ENCODE data around the gene HYAL3. TPM values are rescaled to one million over a fixed set of nuclear protein-coding genes. Genes with fewer than 3 reads are reported as not detected.

The HYAL3 gene
- total RNA-seq, 1 donor from 2014 or later, result 2.5 TPM

DNA sequence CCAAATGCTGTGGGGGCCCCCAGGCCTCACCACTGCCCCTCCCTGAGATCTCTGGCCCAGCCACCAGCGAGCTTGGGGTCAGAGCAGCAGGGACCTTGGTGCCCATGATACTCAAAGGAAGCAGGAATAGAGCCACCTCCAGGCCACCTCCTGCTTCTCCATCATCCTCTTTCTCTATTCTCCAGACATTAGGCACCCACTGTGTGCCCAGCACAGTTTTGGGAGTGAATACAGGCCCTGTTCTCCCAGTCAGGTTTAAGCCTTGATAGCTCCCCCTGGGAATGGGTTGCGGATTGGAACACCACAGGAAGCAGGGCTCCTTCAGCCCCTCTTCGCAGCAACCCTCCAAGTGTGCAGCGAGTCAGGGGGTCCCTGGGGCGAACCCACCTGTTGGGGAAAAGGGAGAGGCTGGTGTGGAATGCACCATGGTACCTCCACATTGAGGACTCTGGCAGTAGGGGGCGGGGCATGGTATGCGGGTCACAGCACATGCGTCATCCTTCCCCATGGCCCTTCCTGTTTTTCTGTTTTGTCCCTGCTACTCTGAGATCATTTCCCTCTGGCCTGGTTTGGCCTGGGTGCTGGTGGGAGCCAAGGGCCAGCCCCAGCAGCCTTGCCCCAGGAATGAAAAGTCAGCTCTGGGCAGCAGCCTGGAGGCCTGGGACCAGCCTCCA is 44.5 kb downstream of the HYAL3 start:
- TF ChIP-seq, protein P1, sequence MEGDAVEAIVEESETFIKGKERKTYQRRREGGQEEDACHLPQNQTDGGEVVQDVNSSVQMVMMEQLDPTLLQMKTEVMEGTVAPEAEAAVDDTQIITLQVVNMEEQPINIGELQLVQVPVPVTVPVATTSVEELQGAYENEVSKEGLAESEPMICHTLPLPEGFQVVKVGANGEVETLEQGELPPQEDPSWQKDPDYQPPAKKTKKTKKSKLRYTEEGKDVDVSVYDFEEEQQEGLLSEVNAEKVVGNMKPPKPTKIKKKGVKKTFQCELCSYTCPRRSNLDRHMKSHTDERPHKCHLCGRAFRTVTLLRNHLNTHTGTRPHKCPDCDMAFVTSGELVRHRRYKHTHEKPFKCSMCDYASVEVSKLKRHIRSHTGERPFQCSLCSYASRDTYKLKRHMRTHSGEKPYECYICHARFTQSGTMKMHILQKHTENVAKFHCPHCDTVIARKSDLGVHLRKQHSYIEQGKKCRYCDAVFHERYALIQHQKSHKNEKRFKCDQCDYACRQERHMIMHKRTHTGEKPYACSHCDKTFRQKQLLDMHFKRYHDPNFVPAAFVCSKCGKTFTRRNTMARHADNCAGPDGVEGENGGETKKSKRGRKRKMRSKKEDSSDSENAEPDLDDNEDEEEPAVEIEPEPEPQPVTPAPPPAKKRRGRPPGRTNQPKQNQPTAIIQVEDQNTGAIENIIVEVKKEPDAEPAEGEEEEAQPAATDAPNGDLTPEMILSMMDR (IDR thresholded peaks at IDR 0.05), result no peak
- Mint-ChIP-seq H3K4me1 (peaks cover 27% of the 10 kb centered on the region), H3K27me3 (no peaks in the 10 kb centered on the region), H3K9me3 (no peaks in the 10 kb centered on the region), H3K36me3 (ENCODE audit: low read depth) (peaks cover 77% of the 10 kb centered on the region), H3K4me3 (no peak overlapping the region), H3K27ac (no peak overlapping the region)
- DNase-seq, result no peak
- POLR2A ChIA-PET, result interaction anchor here (0.6 kb wide), 1 partner anchor 1198 kb away, joined by 3 read pairs; no protein-coding TSS in a partner anchor
- CTCF ChIA-PET, result interaction anchor here (2.6 kb wide), 1 partner anchor 8 kb away, joined by 11 read pairs; no protein-coding TSS in a partner anchor
- ATAC-seq (ENCODE audit: low read depth), result no peak
- intact Hi-C loops (cut with micrococcal nuclease), result no loop called here

DNA sequence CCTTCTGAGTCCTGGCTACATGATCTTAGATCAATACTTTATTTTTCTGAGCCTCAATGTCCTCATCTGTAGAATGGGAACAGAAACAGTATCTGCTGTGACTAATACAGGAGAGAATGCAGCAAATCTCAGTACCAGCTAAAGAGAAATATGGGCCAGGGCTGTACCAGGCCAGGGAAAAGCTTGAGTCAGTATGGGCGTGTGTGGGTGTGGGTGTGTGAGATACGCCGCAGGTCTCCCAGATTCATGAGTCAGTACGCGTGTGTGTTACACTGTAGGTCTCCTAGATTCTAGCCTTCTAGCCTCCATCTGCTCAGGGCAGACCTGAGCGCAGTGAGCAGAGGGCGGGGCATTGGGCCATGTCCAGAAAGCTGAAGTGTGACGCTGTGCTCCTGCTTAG is 48.0 kb downstream of the HYAL3 start:
- no peak for ATAC-seq (ENCODE audit: low read depth)
- TF ChIP-seq, protein P1 (IDR thresholded peaks at IDR 0.05), result no peak
- no peak for DNase-seq

GRCh38 chr3:50250514-50250913 is 48.7 kb downstream of the HYAL3 start:
- no peak for ATAC-seq (ENCODE audit: low read depth)
- TF ChIP-seq, protein P1 (IDR thresholded peaks at IDR 0.05), result no peak
- Mint-ChIP-seq H3K4me3 (no peak overlapping the region), H3K36me3 (ENCODE audit: low read depth) (peaks cover 53% of the 10 kb centered on the region), H3K9me3 (no peaks in the 10 kb centered on the region), H3K27me3 (no peaks in the 10 kb centered on the region), H3K27ac (no peak overlapping the region), H3K4me1 (peaks cover 56% of the 10 kb centered on the region)
- ChIA-PET CTCF (interaction anchor here (3.5 to 5.2 kb wide), 3 partner anchors 9 to 56 kb away, joined by 15 to 104 read pairs (median 34); no protein-coding TSS in a partner anchor), POLR2A (interaction anchor here (0.8 to 1.0 kb wide), 2 partner anchors 13 to 15 kb away, joined by 3 read pairs; partner anchors contain the start of gene GNAI2)
- intact Hi-C loops (cut with micrococcal nuclease), result no loop called here
- DNase-seq, result no peak

More for the DNA sequence above, 48.0 kb downstream of the HYAL3 start:
- Mint-ChIP-seq H3K4me1 (peaks cover 49% of the 10 kb centered on the region), H3K4me3 (no peak overlapping the region), H3K27me3 (no peaks in the 10 kb centered on the region), H3K9me3 (no peaks in the 10 kb centered on the region), H3K27ac (peak overlapping the region; percentile 30), H3K36me3 (ENCODE audit: low read depth) (peaks cover 56% of the 10 kb centered on the region)
- intact Hi-C loops (cut with micrococcal nuclease), result no loop called here
- ChIA-PET POLR2A (no interaction called here), CTCF (interaction anchor here (3.5 kb wide), 1 partner anchor 57 kb away, joined by 15 read pairs; no protein-coding TSS in a partner anchor)

DNA sequence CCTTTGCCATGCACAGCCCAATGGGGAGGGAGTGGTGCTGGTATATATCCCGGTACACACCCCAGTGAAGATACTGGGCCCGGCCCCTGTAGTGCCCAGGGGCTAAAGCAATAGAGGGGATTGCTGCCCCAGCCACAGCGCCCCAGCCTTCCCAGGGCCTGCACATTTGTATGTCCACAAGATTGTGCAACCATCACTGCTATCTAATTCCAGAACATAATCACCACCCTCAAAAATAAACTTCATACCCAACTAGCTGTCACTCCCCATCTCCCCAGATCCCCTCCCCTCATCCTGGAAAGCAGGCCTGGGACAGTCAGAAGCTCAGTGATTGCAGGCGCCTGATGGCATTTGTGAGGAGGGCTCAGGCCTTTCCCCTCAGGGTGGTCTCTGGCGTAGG is 49.7 kb downstream of the HYAL3 start:
- Mint-ChIP-seq H3K4me1 (peaks cover 66% of the 10 kb centered on the region), H3K27ac (no peak overlapping the region), H3K4me3 (no peak overlapping the region), H3K9me3 (no peaks in the 10 kb centered on the region), H3K36me3 (ENCODE audit: low read depth) (peaks cover 43% of the 10 kb centered on the region), H3K27me3 (no peaks in the 10 kb centered on the region)
- TF ChIP-seq, protein P1 (IDR thresholded peaks at IDR 0.05), result no peak
- ChIA-PET CTCF (interaction anchor here (3.5 to 5.2 kb wide), 3 partner anchors 10 to 55 kb away, joined by 15 to 104 read pairs (median 34); no protein-coding TSS in a partner anchor), POLR2A (interaction anchor here (1.0 to 4.6 kb wide), 2 partner anchors 14 to 21 kb away, joined by 3 to 49 read pairs; partner anchors contain the start of gene GNAI2)
- intact Hi-C loops (cut with micrococcal nuclease), result no loop called here
- ATAC-seq (ENCODE audit: low read depth), result no peak
- no peak for DNase-seq

DNA sequence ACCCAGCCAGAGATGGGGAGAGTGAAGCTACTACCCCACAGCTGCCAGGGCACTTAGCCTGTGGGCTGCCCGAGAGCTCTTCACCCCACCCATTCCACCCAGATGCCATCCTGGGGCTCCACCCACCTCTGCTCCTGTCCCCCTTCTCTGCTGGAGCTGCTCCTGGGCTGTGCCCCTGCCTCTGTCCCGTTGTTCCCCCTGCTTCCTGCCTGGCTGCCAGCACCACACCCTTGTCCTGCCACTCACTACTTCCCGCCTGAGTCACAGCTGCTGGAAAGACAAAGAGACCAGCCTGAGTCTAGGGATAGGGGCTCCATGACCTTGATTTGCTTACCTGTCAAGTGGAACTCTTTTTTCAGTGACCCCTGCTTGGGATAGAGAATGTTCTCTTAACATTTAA is 50.8 kb downstream of the HYAL3 start:
- peak overlapping the region; percentile 26 for H3K4me3 Mint-ChIP-seq
- intact Hi-C loops (cut with micrococcal nuclease), result no loop called here
- peak overlapping the region; percentile 54 for H3K27ac Mint-ChIP-seq
- no peaks in the 10 kb centered on the region for H3K27me3 Mint-ChIP-seq
- ChIA-PET CTCF (interaction anchor here (0.8 to 5.2 kb wide), 4 partner anchors 8 to 54 kb away, joined by 3 to 104 read pairs (median 24); no protein-coding TSS in a partner anchor), POLR2A (interaction anchor here (0.6 to 4.6 kb wide), 3 partner anchors 12 to 20 kb away, joined by 3 to 49 read pairs (median 47); partner anchors contain the start of gene GNAI2)
- ATAC-seq (ENCODE audit: low read depth) (no peak), DNase-seq (no peak)
- H3K9me3 Mint-ChIP-seq, result no peaks in the 10 kb centered on the region
- peaks cover 39% of the 10 kb centered on the region for H3K36me3 Mint-ChIP-seq (ENCODE audit: low read depth)
- TF ChIP-seq, protein P1 (IDR thresholded peaks at IDR 0.05), result no peak
- H3K4me1 Mint-ChIP-seq, result peaks cover 70% of the 10 kb centered on the region

Data from activated B cell treated with CpG ODN at 0.5 μM for 24 hours (primary cell).